Keratinocyte (primary cell): ENCODE data around the gene SH3RF2. TPM values are rescaled to one million over a fixed set of nuclear protein-coding genes. Genes with fewer than 3 reads are reported as not detected.
A peak's percentile ranks its signal among the peaks of the same experiment; 100 is the strongest.

Experiments
- DNase-seq: peaks from one replicate; pipeline ENCODE4 v3.0.0-alpha.2; 2011; ENCODE audit warnings: low read depth, missing footprints, low spot score
- FAIRE-seq: peaks from 2 replicates; lab custom pipeline; 2011; peaks lifted over from hg19 to GRCh38; lab: Jason Lieb, UNC
- H2AFZ ChIP-seq: 2 replicates; pipeline ENCODE4 v1.6.0; 2012; ENCODE audit warnings: low read length, control low read depth, inconsistent platforms; ENCODE audit not compliant: control insufficient read depth
- H3K27ac ChIP-seq: 2 replicates; pipeline ENCODE4 v1.5.1; 2011; ENCODE audit warnings: low read length; ENCODE audit not compliant: control insufficient read depth, insufficient read depth
- H3K27me3 ChIP-seq: 3 replicates; pipeline ENCODE4 v1.6.0; 2011; ENCODE audit warnings: low read length; ENCODE audit not compliant: control insufficient read depth, insufficient read depth; ENCODE audit errors: extremely low read depth
- H3K36me3 ChIP-seq, 2 experiments: 2 replicates in 1 of 2; 3 replicates in 1 of 2; pipeline ENCODE4 v1.5.1; 2011; ENCODE audit warnings: low read length in 2 of 2, mild to moderate bottlenecking in 1 of 2; ENCODE audit not compliant: control insufficient read depth in 2 of 2, insufficient read depth in 2 of 2; ENCODE audit errors: extremely low read depth in 1 of 2
- H3K4me1 ChIP-seq: 3 replicates; pipeline ENCODE4 v1.5.1; 2011; ENCODE audit warnings: low read length; ENCODE audit not compliant: control insufficient read depth, insufficient read depth; ENCODE audit errors: extremely low read depth
- H3K4me2 ChIP-seq: 3 replicates; pipeline ENCODE4 v1.6.0; 2011; ENCODE audit warnings: low read depth, low read length; ENCODE audit not compliant: control insufficient read depth, insufficient read depth; ENCODE audit errors: extremely low read depth
- H3K4me3 ChIP-seq, 3 experiments: fragments of 200-600 bp in 1 of 3; sonication (generic) in 1 of 3; 2 replicates in 2 of 3; 3 replicates in 1 of 3; pipeline ENCODE4 v1.5.1; 2011 to 2016; ENCODE audit warnings: low read length in 3 of 3, mild to moderate bottlenecking in 3 of 3, control low read depth in 2 of 3, inconsistent platforms in 1 of 3, low read depth in 1 of 3, mixed read lengths in 1 of 3, mixed run types in 1 of 3, moderate library complexity in 1 of 3; ENCODE audit not compliant: control insufficient read depth in 2 of 3, insufficient read depth in 2 of 3; ENCODE audit errors: extremely low read depth in 1 of 3
- H3K79me2 ChIP-seq: 2 replicates; pipeline ENCODE4 v1.6.0; 2012; ENCODE audit warnings: low read length; ENCODE audit not compliant: control insufficient read depth, insufficient read depth
- H3K9ac ChIP-seq: 3 replicates; pipeline ENCODE4 v1.6.0; 2011; ENCODE audit warnings: low read length; ENCODE audit not compliant: control insufficient read depth, insufficient read depth; ENCODE audit errors: extremely low read depth
- H3K9me1 ChIP-seq: 3 replicates; pipeline ENCODE4 v1.6.0; 2011; ENCODE audit warnings: low read length; ENCODE audit not compliant: control insufficient read depth, insufficient read depth; ENCODE audit errors: extremely low read depth
- H3K9me3 ChIP-seq: 2 replicates; pipeline ENCODE4 v1.5.1; 2012; ENCODE audit warnings: low read depth, low read length; ENCODE audit not compliant: control insufficient read depth
- H4K20me1 ChIP-seq: 3 replicates; pipeline ENCODE4 v1.6.0; 2011; ENCODE audit warnings: low read length; ENCODE audit not compliant: control insufficient read depth, insufficient read depth; ENCODE audit errors: extremely low read depth
- EZH2 ChIP-seq: IDR thresholded peaks from one replicate; pipeline ENCODE4 v1.6.1; 2012; ENCODE audit warnings: inconsistent platforms, mild to moderate bottlenecking, low read length, moderate library complexity
- dilution Hi-C: fragments of 300-500 bp; cut with MboI; formaldehyde crosslinking; loops from one replicate; pipeline ENCODE4 v1.7.0; 2020; ENCODE audit warnings: low sequenced_read_pairs; ENCODE audit not compliant: extremely low pct_ligation_motif_present
- polyA plus RNA-seq, 5 experiments: library from polyadenylated mRNA; depleted of rRNA in 3 of 5; stranded (reverse) in 3 of 5; stranded (forward) in 1 of 5; unstranded in 1 of 5; fragments of >200 nt; gene quantifications; 1 replicate in 1 of 5; 2 replicates in 3 of 5; 3 replicates in 1 of 5; pipeline versions ENCODE4 v1.2.1 to v1.2.3, GENCODE V29; 2011 to 2012; ENCODE audit warnings: missing spikeins in 2 of 5, low read depth in 1 of 5, low replicate concordance in 1 of 5
- TF ChIP-seq, protein P1 (sequence below), 3 experiments: IDR thresholded peaks in 1 of 3; conservative IDR thresholded peaks in 1 of 3; optimal IDR thresholded peaks in 1 of 3; 2 replicates in 2 of 3; 3 replicates in 1 of 3; pipeline versions ENCODE3 to v1.5.1; 2011; ENCODE audit warnings: low read length in 3 of 3, mild to moderate bottlenecking in 3 of 3, moderate library complexity in 2 of 3, control low read depth in 1 of 3, inconsistent platforms in 1 of 3; ENCODE audit not compliant: insufficient read depth in 2 of 3; ENCODE audit errors: extremely low read depth in 1 of 3

SH3RF2 gene
- polyA plus RNA-seq, 1 donor (not counting 4 experiments of a cell fraction or from before 2014, with no cell fraction given), result 43.7 TPM

DNA sequence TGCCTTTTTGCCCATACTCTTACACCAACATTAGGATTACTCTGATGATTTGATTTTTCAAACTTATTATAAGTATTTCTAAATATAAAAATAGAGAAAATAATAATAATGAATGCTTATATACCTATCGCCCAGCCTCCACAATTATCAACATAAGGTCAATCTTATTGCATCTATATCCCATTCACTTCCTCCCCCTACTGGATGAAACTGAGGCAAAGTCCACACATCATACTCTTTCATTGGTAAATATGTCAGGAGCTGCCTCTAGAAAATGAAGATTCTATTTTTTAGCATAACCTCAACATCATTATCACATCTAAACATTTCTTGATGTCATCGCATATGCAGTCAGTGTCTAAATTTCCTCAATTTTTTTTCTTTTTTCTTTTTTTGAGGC lies 44.3 kb downstream of the SH3RF2 start:
- H3K79me2 ChIP-seq, result peaks cover 52% of the 10 kb centered on the region
- H3K27me3 ChIP-seq, result no peaks in the 10 kb centered on the region
- H3K36me3 ChIP-seq, result peaks cover 4 to 13% of the 10 kb centered on the region in 2 experiments
- TF ChIP-seq EZH2, result no peak
- TF ChIP-seq, protein P1, sequence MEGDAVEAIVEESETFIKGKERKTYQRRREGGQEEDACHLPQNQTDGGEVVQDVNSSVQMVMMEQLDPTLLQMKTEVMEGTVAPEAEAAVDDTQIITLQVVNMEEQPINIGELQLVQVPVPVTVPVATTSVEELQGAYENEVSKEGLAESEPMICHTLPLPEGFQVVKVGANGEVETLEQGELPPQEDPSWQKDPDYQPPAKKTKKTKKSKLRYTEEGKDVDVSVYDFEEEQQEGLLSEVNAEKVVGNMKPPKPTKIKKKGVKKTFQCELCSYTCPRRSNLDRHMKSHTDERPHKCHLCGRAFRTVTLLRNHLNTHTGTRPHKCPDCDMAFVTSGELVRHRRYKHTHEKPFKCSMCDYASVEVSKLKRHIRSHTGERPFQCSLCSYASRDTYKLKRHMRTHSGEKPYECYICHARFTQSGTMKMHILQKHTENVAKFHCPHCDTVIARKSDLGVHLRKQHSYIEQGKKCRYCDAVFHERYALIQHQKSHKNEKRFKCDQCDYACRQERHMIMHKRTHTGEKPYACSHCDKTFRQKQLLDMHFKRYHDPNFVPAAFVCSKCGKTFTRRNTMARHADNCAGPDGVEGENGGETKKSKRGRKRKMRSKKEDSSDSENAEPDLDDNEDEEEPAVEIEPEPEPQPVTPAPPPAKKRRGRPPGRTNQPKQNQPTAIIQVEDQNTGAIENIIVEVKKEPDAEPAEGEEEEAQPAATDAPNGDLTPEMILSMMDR (optimal IDR thresholded peaks at IDR 0.05 in 1 of 3, IDR thresholded peaks at IDR 0.05 in 1 of 3, conservative IDR thresholded peaks at IDR 0.05 in 1 of 3; ENCODE audit: extremely low read depth in 1 of 3, insufficient read depth in 2 of 3, low read length in 3 of 3), result peak in 1 of 3 experiments; percentile 10
- peaks cover 2% of the 10 kb centered on the region for H3K9me1 ChIP-seq
- H3K4me2 ChIP-seq, result no peak overlapping the region
- dilution Hi-C loops, result no loop called here
- H4K20me1 ChIP-seq, result no peaks in the 10 kb centered on the region
- no peak overlapping the region for H2AFZ ChIP-seq
- FAIRE-seq (no peak), DNase-seq (no peak)
- no peak overlapping the region for H3K9ac ChIP-seq
- no peaks in the 10 kb centered on the region for H3K9me3 ChIP-seq
- peaks cover 45% of the 10 kb centered on the region for H3K4me1 ChIP-seq
- no peak overlapping the region for H3K27ac ChIP-seq
- H3K4me3 ChIP-seq, result no peak overlapping the region

DNA sequence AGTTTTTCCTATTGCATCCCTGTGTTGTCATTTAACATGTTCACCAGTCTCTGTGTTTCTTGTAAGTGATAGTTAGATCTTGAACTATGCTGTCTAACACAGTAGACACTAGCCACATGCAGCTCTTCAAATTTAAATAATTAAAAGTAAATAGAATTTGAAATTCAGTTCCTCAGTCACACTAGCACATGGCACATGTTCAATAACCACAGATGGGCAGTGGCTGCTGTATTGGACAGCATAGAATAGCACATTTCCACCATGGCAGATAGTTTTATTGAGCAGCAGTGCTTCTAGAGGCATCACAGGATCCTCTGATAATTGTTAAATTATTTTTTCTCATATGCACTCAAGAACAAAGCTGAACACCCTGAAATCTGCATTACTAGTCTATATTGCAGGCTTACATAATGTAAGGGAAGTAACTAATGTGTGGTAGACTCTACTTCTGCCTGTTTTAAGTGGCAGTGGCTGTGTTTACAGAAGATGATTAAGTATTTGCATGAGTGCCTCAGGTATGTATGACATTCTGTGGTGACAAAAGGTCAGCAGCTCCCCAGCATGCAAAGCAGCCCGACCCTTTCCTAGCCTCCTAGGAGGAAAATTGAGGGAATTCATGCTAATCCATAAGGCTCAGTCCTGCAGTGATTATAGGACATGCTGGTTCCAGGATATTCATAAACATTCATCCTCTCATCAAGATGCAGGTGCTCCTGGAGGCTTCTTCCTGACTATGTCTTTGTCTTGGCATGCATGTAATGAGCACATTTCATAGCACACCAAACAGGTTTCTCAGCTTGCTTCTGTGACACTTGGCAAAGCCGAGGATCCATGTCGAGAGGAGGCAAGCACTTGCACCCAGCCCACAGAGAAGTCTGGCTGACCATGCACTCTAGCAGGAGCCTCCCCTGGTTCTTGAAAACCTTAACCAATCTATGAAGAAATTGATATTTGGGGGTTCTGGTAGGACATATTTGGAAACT lies 45.5 kb downstream of the SH3RF2 start:
- FAIRE-seq, result peak; percentile 83
- no peak for DNase-seq
- Histone ChIP-seq H3K9me1 (peaks cover 2% of the 10 kb centered on the region), H3K27me3 (no peaks in the 10 kb centered on the region), H4K20me1 (no peaks in the 10 kb centered on the region), H3K4me3 (no peak overlapping the region), H3K4me1 (peaks cover 33% of the 10 kb centered on the region), H3K36me3 (peaks cover 6 to 11% of the 10 kb centered on the region in 2 experiments), H3K27ac (no peak overlapping the region), H3K9ac (no peak overlapping the region), H3K9me3 (no peaks in the 10 kb centered on the region), H3K4me2 (peak overlapping the region; percentile 16), H3K79me2 (peaks cover 60% of the 10 kb centered on the region), H2AFZ (no peak overlapping the region)
- TF ChIP-seq EZH2, result no peak
- TF ChIP-seq, protein P1 (optimal IDR thresholded peaks at IDR 0.05 in 1 of 3, IDR thresholded peaks at IDR 0.05 in 1 of 3, conservative IDR thresholded peaks at IDR 0.05 in 1 of 3; ENCODE audit: extremely low read depth in 1 of 3, insufficient read depth in 2 of 3, low read length in 3 of 3), result no peak
- dilution Hi-C loops, result no loop called here
